Measurements from ENCODE around the gene PPIL6.

DNA sequence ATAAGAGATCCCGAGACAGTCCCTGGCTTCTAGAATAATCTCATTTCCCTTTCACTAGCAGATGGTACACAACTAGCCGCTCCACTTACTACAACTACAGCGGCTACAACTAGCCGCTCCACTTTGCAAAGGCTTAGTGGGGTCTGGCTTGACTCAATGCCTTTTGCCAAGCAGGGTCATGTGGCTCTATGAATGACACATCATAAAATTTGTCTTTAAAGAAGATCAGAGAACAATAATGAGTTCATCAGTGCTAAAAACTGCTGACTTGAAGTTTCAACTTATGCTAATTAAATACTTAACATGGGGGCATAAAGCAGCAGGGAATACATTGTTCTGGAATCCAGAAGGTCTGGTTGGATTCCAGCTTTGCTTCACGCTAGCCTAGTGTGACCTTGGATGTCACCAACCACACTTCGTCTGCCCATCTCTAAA, 17.2 kb upstream of the PPIL6 start:
- TF ChIP-seq, protein P1, sequence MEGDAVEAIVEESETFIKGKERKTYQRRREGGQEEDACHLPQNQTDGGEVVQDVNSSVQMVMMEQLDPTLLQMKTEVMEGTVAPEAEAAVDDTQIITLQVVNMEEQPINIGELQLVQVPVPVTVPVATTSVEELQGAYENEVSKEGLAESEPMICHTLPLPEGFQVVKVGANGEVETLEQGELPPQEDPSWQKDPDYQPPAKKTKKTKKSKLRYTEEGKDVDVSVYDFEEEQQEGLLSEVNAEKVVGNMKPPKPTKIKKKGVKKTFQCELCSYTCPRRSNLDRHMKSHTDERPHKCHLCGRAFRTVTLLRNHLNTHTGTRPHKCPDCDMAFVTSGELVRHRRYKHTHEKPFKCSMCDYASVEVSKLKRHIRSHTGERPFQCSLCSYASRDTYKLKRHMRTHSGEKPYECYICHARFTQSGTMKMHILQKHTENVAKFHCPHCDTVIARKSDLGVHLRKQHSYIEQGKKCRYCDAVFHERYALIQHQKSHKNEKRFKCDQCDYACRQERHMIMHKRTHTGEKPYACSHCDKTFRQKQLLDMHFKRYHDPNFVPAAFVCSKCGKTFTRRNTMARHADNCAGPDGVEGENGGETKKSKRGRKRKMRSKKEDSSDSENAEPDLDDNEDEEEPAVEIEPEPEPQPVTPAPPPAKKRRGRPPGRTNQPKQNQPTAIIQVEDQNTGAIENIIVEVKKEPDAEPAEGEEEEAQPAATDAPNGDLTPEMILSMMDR (IDR thresholded peaks at IDR 0.05): no peak
- TF ChIP-seq EP300 (IDR thresholded peaks at IDR 0.05; ENCODE audit: low read depth) (no peak), POLR2AphosphoS5 (IDR thresholded peaks at IDR 0.05) (no peak)

All from transverse colon (tissue), 4 donors.